Lower leg skin (tissue), 3 donors: ENCODE results near the gene DNAI1.
A peak's percentile ranks its signal among the peaks of the same experiment; 100 is the strongest.

ENCODE experiments used
- CTCF ChIP-seq, 3 donors: fragments of 450-650 bp; IDR thresholded peaks; one replicate each; pipeline ENCODE4 v1.5.1; 2016; ENCODE audit warnings: antibody characterized with exemption in 3 of 3, mild to moderate bottlenecking in 3 of 3, moderate library complexity in 2 of 3
- POLR2A ChIP-seq, 2 donors: fragments of 450-650 bp; IDR thresholded peaks; one replicate each; pipeline ENCODE4 v1.6.1; 2016 to 2017; ENCODE audit warnings: antibody characterized with exemption in 2 of 2, mild to moderate bottlenecking in 1 of 2, moderate library complexity in 1 of 2

DNA sequence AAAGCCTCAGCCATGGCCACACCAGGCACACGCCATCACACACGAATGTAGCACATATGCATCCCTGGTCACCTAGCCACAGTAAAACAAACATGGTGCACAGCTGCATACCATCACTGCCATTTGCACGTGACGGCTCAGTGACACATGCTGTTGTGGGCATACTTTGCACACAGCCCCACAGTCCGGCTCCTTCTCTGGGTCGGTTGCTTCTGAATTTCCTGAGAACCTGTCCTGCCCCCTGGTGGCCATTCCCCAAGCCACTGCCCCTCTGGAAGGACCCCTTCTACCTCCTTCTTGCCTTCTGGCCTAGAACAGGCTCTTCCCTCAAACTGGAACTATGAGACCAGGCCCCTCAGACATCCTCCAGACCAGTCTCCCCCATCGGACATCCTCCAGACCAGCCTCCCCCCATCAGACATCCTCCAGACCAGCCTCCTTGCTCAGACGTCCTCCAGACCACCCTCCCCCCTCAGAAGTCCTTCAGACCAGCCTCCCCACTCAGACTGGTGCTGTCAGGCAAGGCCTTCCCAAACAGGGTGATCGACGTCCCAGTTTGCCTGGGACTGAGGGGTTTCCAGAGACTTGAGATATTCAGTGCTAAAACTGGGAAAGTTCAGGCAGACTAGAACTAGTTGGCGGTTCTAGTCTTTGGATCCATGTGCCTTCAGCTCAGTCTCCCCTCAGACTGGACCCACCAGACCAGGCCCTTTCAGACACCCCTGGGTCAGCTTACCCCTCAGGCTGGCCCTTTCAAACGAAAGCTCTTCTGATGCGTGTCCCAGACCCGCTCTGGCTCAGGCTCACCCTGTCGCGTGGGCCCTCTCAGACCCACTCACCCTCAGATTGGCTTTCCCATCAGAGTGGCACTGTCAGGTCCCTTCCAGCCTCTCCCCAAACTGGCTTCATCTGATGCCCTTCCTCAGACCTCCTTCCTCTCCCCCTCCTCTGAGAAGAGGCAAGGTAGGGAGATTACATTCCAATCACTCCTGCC is 88.5 kb downstream of the DNAI1 start:
- TF ChIP-seq CTCF (IDR thresholded peaks at IDR 0.05) (peak in 1 of 3 donors; percentile 41), POLR2A (IDR thresholded peaks at IDR 0.05) (no peak)
